A549 treated with dexamethasone at 1 μM for 4 hours (cell line): ENCODE measurements around the gene FAM78B. TPM values are rescaled to one million over a fixed set of nuclear protein-coding genes. Genes with fewer than 3 reads are reported as not detected.

Experiments
- total RNA-seq: library from RNA; stranded (reverse); fragments of 200-300 nt; extraction: Qiagen RNA extraction; gene quantifications from 5 replicates; pipeline ENCODE4 v1.2.3, GENCODE V29; 2022

Gene FAM78B
- total RNA-seq: 0.12 to 0.50 TPM (median 0.40 TPM) in 5 replicates

DNA sequence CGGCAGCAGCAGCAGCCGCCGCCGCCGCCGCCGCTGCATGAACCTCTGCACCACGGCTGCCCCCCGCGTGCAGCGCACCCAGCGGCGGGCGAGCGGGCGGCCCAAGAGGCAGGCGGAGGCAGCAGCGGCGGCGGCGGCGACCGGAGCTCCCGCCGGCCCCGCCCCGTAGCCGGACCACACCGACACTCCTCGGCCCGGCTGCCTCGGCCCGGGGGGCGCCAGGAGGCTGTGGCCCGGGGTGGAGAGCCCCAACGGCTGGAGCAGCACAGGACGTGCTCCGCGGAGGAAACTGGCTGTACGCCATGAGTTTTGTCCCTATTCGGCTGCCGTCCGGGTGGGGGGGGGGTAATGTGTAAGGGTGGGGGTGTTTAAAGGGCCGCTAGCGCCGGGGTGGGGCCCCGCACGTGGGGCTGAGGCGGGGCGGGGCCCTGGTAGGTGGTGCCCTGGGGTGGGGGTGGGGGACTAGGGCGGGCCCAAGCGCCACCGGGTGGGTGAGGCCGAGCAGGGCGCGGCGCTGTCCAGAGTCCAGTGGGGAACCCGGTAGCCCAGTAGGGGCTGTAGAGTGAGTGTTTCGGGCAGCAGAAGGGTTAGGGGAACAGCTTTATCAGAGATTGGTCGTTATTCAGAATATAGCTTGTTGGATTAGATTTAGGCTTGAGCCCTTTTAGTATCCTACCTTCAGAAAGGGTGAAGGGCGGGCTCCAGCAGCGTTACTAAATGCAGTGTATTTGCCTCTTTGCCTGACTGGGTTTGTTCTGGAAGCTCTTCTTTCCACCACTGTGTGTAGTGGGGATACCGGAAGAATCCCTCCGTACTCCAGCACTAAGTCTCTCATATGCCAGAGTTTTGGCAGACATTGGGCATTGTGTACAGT, at the start of gene FAM78B:
TSS of gene FAM78B (minus strand) at position 304 of the 874 bp plus-strand sequence. CDS start 753 bp downstream, outside the sequence.

